Adrenal gland (tissue), 5 donors: ENCODE results near the gene PNN.
"Not testable (repeated sequence)": the region's sequence is repeated elsewhere in the genome, so short reads cannot be mapped to it uniquely, and the experiment has no call there.

Experiments
- CTCF ChIP-seq, 6 experiments: fragments of 450-650 bp in 4 of 6; fragments of 200-600 bp in 2 of 6; sonication (generic) in 1 of 6; IDR thresholded peaks; 1 replicate in 5 of 6; 2 replicates in 1 of 6; pipeline versions ENCODE4 v1.5.1 to v1.8.0; 2016 to 2021; ENCODE audit warnings: antibody characterized with exemption in 6 of 6, mild to moderate bottlenecking in 2 of 6, moderate library complexity in 1 of 6
- POLR2A ChIP-seq, 2 donors: fragments of 450-650 bp; IDR thresholded peaks; one replicate each; pipeline ENCODE4 v1.6.1; 2017; ENCODE audit warnings: antibody characterized with exemption in 2 of 2, mild to moderate bottlenecking in 2 of 2, moderate library complexity in 1 of 2
- donor health status: DM: no; HTN: no; CAD: no.

GRCh38 chr14:39231751-39232553 lies 56.9 kb downstream of the PNN start:
- peak in 2 of 6 experiments; percentile 24 to 43 for TF ChIP-seq CTCF (IDR thresholded peaks at IDR 0.05)
- not testable (repeated sequence) for TF ChIP-seq POLR2A (IDR thresholded peaks at IDR 0.05)
